Smooth muscle cell (in vitro differentiated cells): ENCODE measurements around the gene S100PBP. TPM values are rescaled to one million over a fixed set of nuclear protein-coding genes. Genes with fewer than 3 reads are reported as not detected.

Experiments used
- DNase-seq: peaks from one replicate; lab custom pipeline; 2025; ENCODE audit not compliant: unreplicated experiment; lab: John Stamatoyannopoulos, UW
- H2AFZ ChIP-seq: fragments of 200-600 bp; sonication (generic); 2 replicates; pipeline ENCODE4 v1.6.0; 2016; ENCODE audit warnings: antibody characterized with exemption, low read depth, mild to moderate bottlenecking
- H3F3A ChIP-seq: fragments of 200-600 bp; sonication (generic); 2 replicates; pipeline ENCODE4 v1.6.0; 2017; ENCODE audit warnings: antibody characterized with exemption, low read depth
- H3K27ac ChIP-seq: fragments of 200-600 bp; sonication (generic); 2 replicates; pipeline ENCODE4 v1.5.1; 2016; ENCODE audit warnings: low read depth, mild to moderate bottlenecking
- H3K27me3 ChIP-seq: fragments of 200-600 bp; sonication (generic); 2 replicates; pipeline ENCODE4 v1.6.1; 2016; ENCODE audit warnings: low read depth, mild to moderate bottlenecking
- H3K36me3 ChIP-seq: fragments of 200-600 bp; sonication (generic); 2 replicates; pipeline ENCODE4 v1.5.1; 2016; ENCODE audit warnings: low read depth
- H3K4me1 ChIP-seq: fragments of 200-600 bp; sonication (generic); 2 replicates; pipeline ENCODE4 v1.5.1; 2016; ENCODE audit warnings: low read depth
- H3K4me2 ChIP-seq: fragments of 200-600 bp; sonication (generic); 2 replicates; pipeline ENCODE4 v1.6.0; 2016; ENCODE audit warnings: mild to moderate bottlenecking
- H3K4me3 ChIP-seq: fragments of 200-600 bp; sonication (generic); 2 replicates; pipeline ENCODE4 v1.5.1; 2016; ENCODE audit warnings: mild to moderate bottlenecking
- H3K79me2 ChIP-seq: fragments of 200-600 bp; sonication (generic); 2 replicates; pipeline ENCODE4 v1.6.0; 2016; ENCODE audit warnings: low read depth, mild to moderate bottlenecking
- H3K9ac ChIP-seq: fragments of 200-600 bp; sonication (generic); 2 replicates; pipeline ENCODE4 v1.6.0; 2016; ENCODE audit warnings: low read depth
- H3K9me3 ChIP-seq: fragments of 200-600 bp; sonication (generic); replicated peaks from 2 replicates; pipeline ENCODE4 v1.5.1; 2016; ENCODE audit warnings: low read depth
- H4K20me1 ChIP-seq: fragments of 200-600 bp; sonication (generic); 2 replicates; pipeline ENCODE4 v1.6.0; 2016; ENCODE audit warnings: low read depth
- WGBS: methylation state at CpG from one replicate; pipeline ENCODE4 v1.1.7; 2016; ENCODE audit warnings: low lambda C conversion rate; 5-methylcytosine and 5-hydroxymethylcytosine counted together
- polyA plus RNA-seq: library from polyadenylated mRNA; unstranded; fragments of >200 nt; fragmentation: Nextera tagmentation; extraction: Ambion mirVana; gene quantifications from 2 replicates; pipeline ENCODE4 v1.2.1, GENCODE V29; 2016
- total RNA-seq: library from RNA; depleted of rRNA; stranded (reverse); fragments of >200 nt; gene quantifications from 2 replicates; pipeline ENCODE4 v1.2.3, GENCODE V29; 2014
- TF ChIP-seq, protein P1 (sequence below): fragments of 200-600 bp; sonication (generic); IDR thresholded peaks from 2 replicates; pipeline ENCODE4 v1.5.1; 2017; ENCODE audit warnings: borderline replicate concordance, mild to moderate bottlenecking, antibody characterized with exemption; ENCODE audit not compliant: insufficient read depth, poor library complexity, severe bottlenecking

Gene S100PBP
- total and polyA plus RNA-seq, 2 experiments from 2014 or later = 22.1 to 39.1 TPM

DNA sequence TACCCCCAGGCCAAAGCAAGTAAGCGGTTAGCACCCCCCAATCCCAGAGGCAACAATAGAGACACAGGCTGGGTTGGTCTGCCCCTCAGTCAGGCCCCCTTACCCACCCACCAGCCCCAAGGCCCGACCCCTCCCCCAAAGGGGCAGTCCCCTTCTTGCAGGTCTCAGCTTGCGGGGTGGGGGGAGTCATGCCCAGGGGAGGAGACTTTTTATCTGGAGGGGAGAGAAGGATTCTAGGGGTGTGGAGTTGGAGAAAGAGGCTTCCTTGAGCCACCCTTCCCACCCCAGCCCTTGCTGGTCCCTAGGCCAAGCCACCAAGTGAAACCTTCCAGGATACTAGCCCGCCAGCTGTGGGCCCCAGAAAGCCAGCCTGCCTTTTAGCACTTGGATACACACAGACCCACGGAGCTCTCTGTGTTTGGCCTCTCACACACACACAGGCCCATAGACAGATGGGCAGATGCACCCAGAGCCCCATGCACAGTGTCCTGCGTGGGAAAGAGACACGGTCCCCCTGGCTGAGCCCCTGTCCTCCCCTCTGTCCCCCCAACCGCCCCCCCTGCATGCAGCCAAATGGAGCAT, 76.7 kb downstream of the S100PBP start:
- Histone ChIP-seq H3K9me3 (no peaks in the 10 kb centered on the region), H4K20me1 (no peaks in the 10 kb centered on the region), H3K4me1 (no peaks in the 10 kb centered on the region), H3K27ac (no peak overlapping the region), H3K36me3 (no peaks in the 10 kb centered on the region), H3F3A (no peaks in the 10 kb centered on the region), H3K4me3 (no peak overlapping the region), H3K27me3 (peaks cover 6% of the 10 kb centered on the region), H3K9ac (no peak overlapping the region), H3K4me2 (peak overlapping the region; percentile 95), H2AFZ (no peak overlapping the region), H3K79me2 (no peaks in the 10 kb centered on the region)
- no peak for DNase-seq
- 68% methylated on average over 6 of the region's 8 CpGs for WGBS
- TF ChIP-seq, protein P1, sequence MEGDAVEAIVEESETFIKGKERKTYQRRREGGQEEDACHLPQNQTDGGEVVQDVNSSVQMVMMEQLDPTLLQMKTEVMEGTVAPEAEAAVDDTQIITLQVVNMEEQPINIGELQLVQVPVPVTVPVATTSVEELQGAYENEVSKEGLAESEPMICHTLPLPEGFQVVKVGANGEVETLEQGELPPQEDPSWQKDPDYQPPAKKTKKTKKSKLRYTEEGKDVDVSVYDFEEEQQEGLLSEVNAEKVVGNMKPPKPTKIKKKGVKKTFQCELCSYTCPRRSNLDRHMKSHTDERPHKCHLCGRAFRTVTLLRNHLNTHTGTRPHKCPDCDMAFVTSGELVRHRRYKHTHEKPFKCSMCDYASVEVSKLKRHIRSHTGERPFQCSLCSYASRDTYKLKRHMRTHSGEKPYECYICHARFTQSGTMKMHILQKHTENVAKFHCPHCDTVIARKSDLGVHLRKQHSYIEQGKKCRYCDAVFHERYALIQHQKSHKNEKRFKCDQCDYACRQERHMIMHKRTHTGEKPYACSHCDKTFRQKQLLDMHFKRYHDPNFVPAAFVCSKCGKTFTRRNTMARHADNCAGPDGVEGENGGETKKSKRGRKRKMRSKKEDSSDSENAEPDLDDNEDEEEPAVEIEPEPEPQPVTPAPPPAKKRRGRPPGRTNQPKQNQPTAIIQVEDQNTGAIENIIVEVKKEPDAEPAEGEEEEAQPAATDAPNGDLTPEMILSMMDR = no peak

DNA sequence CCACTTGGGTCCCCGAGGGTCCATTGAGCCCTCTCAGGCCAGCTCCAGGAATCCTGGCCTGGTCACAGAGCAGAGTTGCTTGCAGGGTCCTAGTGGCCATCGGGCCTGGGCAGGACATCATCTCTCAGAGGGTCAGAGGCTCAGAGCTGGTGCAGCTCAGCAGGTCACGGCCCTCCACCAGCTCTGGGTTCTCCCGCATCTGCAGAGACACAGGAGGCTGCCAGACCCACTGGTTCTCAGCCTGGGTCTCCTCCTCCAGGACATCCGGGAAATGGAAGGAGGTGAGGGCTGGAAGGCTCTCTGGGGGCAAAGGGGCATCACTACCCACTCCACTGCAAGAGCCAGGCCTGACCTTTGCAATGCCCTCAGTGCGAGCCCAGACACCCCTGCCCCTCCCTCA, 77.2 kb downstream of the S100PBP start:
- Histone ChIP-seq H3K9me3 (no peaks in the 10 kb centered on the region), H3K4me3 (no peak overlapping the region), H3K9ac (no peak overlapping the region), H4K20me1 (no peaks in the 10 kb centered on the region), H3K27ac (no peak overlapping the region), H2AFZ (no peak overlapping the region), H3K36me3 (no peaks in the 10 kb centered on the region), H3K4me2 (no peak overlapping the region), H3K4me1 (no peaks in the 10 kb centered on the region), H3K79me2 (no peaks in the 10 kb centered on the region), H3F3A (no peaks in the 10 kb centered on the region), H3K27me3 (peaks cover 6% of the 10 kb centered on the region)
- TF ChIP-seq, protein P1 = no peak
- no peak for DNase-seq
- 92% methylated on average over 6 of the region's 6 CpGs for WGBS

DNA sequence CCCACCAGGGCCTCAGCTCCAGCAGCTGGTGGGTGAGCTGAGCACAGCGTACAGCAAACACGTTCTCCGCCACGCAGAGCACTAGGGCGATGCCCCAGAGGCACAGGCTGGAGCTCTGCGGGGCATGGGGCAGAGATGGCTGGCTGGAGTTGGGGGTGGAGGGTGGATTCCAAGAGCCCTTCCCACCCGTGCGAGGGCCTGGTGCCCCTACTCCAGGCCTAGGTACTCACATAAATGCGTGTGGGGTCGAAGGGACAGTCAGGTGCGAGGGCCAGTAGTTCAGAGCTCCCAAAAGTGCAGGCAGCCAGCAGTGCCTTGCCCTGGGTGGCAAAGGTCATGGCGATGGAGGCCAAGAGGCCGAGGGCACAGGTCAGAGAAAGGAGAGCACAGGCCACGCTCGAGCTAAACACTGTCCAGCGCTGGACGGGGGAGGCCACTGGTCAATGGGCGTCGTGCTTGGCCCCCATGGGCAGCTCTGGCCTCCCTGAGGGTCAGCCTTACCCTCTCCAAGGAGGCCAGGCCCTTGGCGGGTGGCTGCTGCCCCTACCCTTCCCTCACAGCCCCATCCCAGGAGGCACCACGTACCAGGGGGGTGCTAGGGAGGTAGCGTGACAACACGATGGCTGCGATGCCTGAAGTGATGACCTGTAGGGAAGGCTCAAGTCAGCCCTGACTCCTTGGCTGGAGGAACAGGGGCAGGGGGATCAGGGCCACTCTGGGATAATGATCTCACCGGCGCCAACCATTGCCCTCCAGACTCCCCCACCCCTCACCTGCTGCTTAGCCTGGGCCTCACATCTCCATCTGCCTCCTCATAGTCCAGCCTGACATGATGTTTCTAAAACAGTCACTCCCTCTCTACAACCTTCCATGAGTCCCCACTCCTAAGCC, 78.1 kb downstream of the S100PBP start:
- Histone ChIP-seq H3F3A (no peaks in the 10 kb centered on the region), H3K4me3 (no peak overlapping the region), H4K20me1 (no peaks in the 10 kb centered on the region), H3K27ac (no peak overlapping the region), H3K27me3 (peaks cover 6% of the 10 kb centered on the region), H3K9me3 (no peaks in the 10 kb centered on the region), H3K4me1 (peaks cover 2% of the 10 kb centered on the region), H3K9ac (no peak overlapping the region), H3K4me2 (no peak overlapping the region), H3K79me2 (no peaks in the 10 kb centered on the region), H2AFZ (no peak overlapping the region), H3K36me3 (no peaks in the 10 kb centered on the region)
- TF ChIP-seq, protein P1 = no peak
- WGBS = 95% methylated on average over 26 of the region's 26 CpGs
- DNase-seq = no peak

DNA sequence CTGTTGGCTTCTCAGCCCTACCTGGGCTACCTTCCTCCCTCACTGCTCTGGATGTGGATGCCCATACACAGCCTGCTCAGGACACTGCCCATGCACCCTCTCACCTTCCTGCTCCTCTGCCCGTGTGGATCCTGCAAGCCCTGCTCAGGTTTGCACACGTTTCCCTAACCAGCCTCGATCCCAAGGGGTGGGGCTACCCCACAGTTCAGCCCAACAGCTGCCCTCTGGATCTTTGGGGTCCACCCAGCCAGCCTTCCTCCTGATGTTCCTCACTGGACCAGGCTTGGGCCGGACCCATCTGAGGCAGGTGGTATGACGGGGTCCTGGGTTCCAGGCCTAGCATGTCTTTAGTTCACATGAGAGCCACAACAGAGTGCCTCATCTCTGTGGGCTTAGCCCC, 79.0 kb downstream of the S100PBP start:
- 84% methylated on average over 5 of the region's 5 CpGs for WGBS
- no peaks in the 10 kb centered on the region for H3K79me2 ChIP-seq
- H3K4me2 ChIP-seq = no peak overlapping the region
- no peak overlapping the region for H2AFZ ChIP-seq
- no peak overlapping the region for H3K4me3 ChIP-seq
- no peaks in the 10 kb centered on the region for H4K20me1 ChIP-seq
- TF ChIP-seq, protein P1 = no peak
- no peak overlapping the region for H3K9ac ChIP-seq
- no peaks in the 10 kb centered on the region for H3F3A ChIP-seq
- H3K4me1 ChIP-seq = peaks cover 5% of the 10 kb centered on the region
- H3K27me3 ChIP-seq = peaks cover 6% of the 10 kb centered on the region
- DNase-seq = no peak
- no peaks in the 10 kb centered on the region for H3K36me3 ChIP-seq
- H3K9me3 ChIP-seq = no peaks in the 10 kb centered on the region
- H3K27ac ChIP-seq = no peak overlapping the region
